Neutrophil (primary cell): Measurements from ENCODE around the gene SPIRE1.
"Not testable (repeated sequence)": the region's sequence is repeated elsewhere in the genome, so short reads cannot be mapped to it uniquely, and the experiment has no call there.

Experiments
- H3K27ac ChIP-seq: fragments of 200-600 bp; sonication (generic); 2 replicates; pipeline ENCODE4 v1.5.1; 2016; ENCODE audit warnings: mild to moderate bottlenecking, moderate library complexity
- H3K27me3 ChIP-seq: fragments of 200-600 bp; sonication (generic); 2 replicates; pipeline ENCODE4 v1.6.0; 2016; ENCODE audit warnings: mild to moderate bottlenecking
- H3K36me3 ChIP-seq: fragments of 200-600 bp; sonication (generic); 2 replicates; pipeline ENCODE4 v1.5.1; 2017
- H3K4me1 ChIP-seq, 2 experiments: fragments of 200-600 bp in 1 of 2; sonication (generic) in 1 of 2; 1 replicate in 1 of 2; 2 replicates in 1 of 2; pipeline versions ENCODE4 v1.5.1 to v1.6.1; 2013 to 2016; ENCODE audit warnings: low read depth in 1 of 2, low read length in 1 of 2, mild to moderate bottlenecking in 1 of 2, moderate library complexity in 1 of 2; ENCODE audit not compliant: control insufficient read depth in 1 of 2, insufficient read depth in 1 of 2
- H3K4me3 ChIP-seq, 2 experiments: fragments of 200-600 bp in 1 of 2; sonication (generic) in 1 of 2; 1 replicate in 1 of 2; 2 replicates in 1 of 2; pipeline ENCODE4 v1.5.1; 2013 to 2016; ENCODE audit warnings: low read depth in 1 of 2, low read length in 1 of 2, mild to moderate bottlenecking in 1 of 2, moderate library complexity in 1 of 2
- H3K9me3 ChIP-seq: fragments of 200-600 bp; sonication (generic); 2 replicates; pipeline ENCODE4 v1.5.1; 2016
- TF ChIP-seq, protein P1 (sequence below): fragments of 200-600 bp; sonication (generic); IDR thresholded peaks from 2 replicates; pipeline ENCODE4 v1.5.1; 2016; ENCODE audit warnings: antibody characterized with exemption

The SPIRE1 gene

DNA sequence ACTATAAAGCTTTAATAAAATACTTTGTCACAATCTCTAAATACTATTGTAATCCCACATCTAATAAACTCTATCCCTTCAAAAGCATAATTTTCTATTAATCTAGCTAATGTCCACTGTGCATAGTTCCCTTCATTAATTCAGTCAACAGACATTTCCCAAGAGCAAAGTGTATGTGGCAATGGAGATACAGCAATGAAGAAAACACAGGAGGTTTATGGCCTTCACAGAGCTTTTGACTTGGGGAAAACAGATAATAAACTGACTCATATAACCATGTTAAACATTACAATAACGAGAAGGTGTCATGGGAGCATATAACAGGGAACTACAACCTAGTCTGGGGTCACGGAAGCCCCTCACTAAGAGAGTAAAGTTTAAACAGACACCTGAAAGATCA lies 86.3 kb downstream of the SPIRE1 start:
- H3K4me1 ChIP-seq = no peaks in the 10 kb centered on the region
- no peak overlapping the region for H3K27ac ChIP-seq
- TF ChIP-seq, protein P1, sequence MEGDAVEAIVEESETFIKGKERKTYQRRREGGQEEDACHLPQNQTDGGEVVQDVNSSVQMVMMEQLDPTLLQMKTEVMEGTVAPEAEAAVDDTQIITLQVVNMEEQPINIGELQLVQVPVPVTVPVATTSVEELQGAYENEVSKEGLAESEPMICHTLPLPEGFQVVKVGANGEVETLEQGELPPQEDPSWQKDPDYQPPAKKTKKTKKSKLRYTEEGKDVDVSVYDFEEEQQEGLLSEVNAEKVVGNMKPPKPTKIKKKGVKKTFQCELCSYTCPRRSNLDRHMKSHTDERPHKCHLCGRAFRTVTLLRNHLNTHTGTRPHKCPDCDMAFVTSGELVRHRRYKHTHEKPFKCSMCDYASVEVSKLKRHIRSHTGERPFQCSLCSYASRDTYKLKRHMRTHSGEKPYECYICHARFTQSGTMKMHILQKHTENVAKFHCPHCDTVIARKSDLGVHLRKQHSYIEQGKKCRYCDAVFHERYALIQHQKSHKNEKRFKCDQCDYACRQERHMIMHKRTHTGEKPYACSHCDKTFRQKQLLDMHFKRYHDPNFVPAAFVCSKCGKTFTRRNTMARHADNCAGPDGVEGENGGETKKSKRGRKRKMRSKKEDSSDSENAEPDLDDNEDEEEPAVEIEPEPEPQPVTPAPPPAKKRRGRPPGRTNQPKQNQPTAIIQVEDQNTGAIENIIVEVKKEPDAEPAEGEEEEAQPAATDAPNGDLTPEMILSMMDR = no peak
- no peaks in the 10 kb centered on the region for H3K27me3 ChIP-seq
- H3K4me3 ChIP-seq = no peak overlapping the region
- no peaks in the 10 kb centered on the region for H3K9me3 ChIP-seq
- no peaks in the 10 kb centered on the region for H3K36me3 ChIP-seq

- no peaks in the 10 kb centered on the region for H3K9me3 ChIP-seq
- H3K27ac ChIP-seq = no peak overlapping the region
- H3K36me3 ChIP-seq = no peaks in the 10 kb centered on the region
- TF ChIP-seq, protein P1 = no peak
- H3K27me3 ChIP-seq = no peaks in the 10 kb centered on the region
- H3K4me1 ChIP-seq = no peaks in the 10 kb centered on the region
- no peak overlapping the region for H3K4me3 ChIP-seq
Measured at GRCh38 chr18:12569791-12570190, 88.1 kb downstream of the SPIRE1 start.

DNA sequence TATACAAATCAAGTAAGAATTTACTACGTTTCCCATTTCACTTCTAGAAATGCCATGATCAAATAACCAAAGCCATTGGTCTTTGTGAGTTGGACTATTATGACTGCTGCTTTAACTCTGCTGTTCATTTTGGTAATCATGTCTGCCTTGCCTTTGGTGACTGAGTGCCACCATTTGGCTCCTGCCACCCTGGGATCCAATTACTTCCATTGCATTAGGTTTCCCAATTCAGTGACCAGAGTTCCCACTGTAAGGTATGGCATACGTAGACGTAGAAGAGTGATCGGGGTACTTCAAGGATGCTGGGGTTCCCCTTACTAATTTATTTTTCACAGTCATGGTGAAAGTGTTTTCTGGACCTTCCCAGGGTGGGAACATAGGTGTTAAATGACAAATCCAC lies 90.1 kb downstream of the SPIRE1 start:
- H3K4me3 ChIP-seq = no peak overlapping the region
- no peaks in the 10 kb centered on the region for H3K9me3 ChIP-seq
- TF ChIP-seq, protein P1 = no peak
- H3K27me3 ChIP-seq = no peaks in the 10 kb centered on the region
- H3K27ac ChIP-seq = no peak overlapping the region
- no peaks in the 10 kb centered on the region for H3K36me3 ChIP-seq
- H3K4me1 ChIP-seq = no peaks in the 10 kb centered on the region

DNA sequence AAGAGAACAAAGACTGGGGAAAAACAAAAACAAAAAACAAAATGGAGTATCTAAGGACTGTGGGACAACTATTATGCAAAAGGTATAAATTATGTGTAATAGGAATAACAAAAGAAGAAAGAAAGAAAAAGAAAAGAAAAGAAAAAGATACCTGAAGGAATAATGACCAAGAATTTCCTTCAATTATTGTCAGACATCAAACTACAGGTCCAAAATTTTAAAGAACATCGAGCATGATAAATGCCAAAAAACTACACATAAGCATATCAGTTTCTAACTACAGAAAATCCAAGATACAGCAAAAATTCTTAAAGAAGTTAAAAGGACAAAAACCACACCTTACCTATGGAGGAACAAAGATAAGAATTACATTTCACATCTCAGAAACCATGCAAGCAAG lies 93.0 kb downstream of the SPIRE1 start:
- no peaks in the 10 kb centered on the region for H3K27me3 ChIP-seq
- TF ChIP-seq, protein P1 = no peak

GRCh38 chr18:12564378-12564777 lies 93.5 kb downstream of the SPIRE1 start:
- no peaks in the 10 kb centered on the region for H3K4me1 ChIP-seq
- H3K27ac ChIP-seq = no peak overlapping the region
- H3K36me3 ChIP-seq = no peaks in the 10 kb centered on the region
- peaks cover under 1% of the 10 kb centered on the region for H3K9me3 ChIP-seq
- H3K27me3 ChIP-seq = no peaks in the 10 kb centered on the region
- H3K4me3 ChIP-seq = no peak overlapping the region
- TF ChIP-seq, protein P1 = no peak

More for the DNA sequence above, 93.0 kb downstream of the SPIRE1 start:
- no peaks in the 10 kb centered on the region for H3K9me3 ChIP-seq
- H3K27ac ChIP-seq = no peak overlapping the region
- no peak overlapping the region for H3K4me3 ChIP-seq
- no peaks in the 10 kb centered on the region for H3K4me1 ChIP-seq
- no peaks in the 10 kb centered on the region for H3K36me3 ChIP-seq

- H3K27ac ChIP-seq, H3K4me3 ChIP-seq, H3K36me3 ChIP-seq, H3K9me3 ChIP-seq, H3K27me3 ChIP-seq, H3K4me1 ChIP-seq: not testable (repeated sequence)
Measured at GRCh38 chr18:12560600-12560999, 97.3 kb downstream of the SPIRE1 start.
